GM21381 (cell line): ENCODE results near the gene SLC35A4.

Source experiments
- ATAC-seq: cut with Tn5 transposase; IDR thresholded peaks from one replicate; pipeline ENCODE4 v1.9.1; 2021; ENCODE audit warnings: mild to moderate bottlenecking, moderate library complexity; ENCODE audit not compliant: unreplicated experiment

SLC35A4 gene

DNA sequence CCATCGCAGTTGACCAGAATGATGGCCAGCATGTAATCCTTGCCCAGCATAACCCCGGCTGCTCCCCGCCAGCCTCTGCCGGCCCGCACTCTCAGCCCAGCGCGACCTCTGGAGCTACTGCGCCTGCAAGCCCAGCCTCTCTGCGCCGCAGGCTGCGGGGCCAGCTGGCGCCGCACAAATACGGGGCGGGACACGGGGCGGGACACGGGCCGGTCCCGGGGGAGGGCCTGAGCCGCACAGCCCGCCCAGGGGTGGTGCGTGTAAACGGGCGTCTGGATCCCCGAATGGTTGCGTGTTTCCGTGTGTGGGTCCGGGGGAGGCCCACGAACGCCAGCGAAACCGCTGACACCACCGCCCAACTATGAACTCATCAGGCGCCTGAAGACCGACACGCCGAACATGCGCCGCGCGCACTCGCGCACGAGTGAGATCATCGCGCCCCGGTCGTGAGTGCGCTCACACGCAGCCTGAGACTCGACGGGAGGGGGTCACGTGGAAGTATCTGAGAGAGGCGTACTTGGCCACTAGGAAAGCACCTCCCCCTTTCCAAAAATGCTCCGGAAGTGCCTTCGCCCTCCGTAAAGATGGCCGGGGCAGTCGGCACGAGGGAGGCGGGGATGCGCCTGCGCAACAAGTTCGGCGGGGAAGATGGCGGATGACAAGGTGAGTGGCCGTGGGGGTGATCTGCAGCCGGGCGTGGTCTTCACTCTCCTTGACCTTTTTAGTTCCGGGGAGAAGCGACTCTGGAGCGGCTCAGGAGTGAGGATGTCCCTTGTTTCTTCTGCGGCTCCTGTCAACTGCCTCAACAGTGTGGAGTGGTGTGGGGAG, at the start of gene SLC35A4, which contains the start of gene APBB3:
SLC35A4 (plus strand) TSS at position 633 of the 828 bp plus-strand sequence. CDS start 2,342 bp downstream, outside the sequence.
APBB3 (minus strand) TSS at position 403 of the 828 bp plus-strand sequence; CDS start at position 50, 353 bp downstream.
- peak; percentile 86 for ATAC-seq

- ATAC-seq = no peak
These were observed 40.6 kb upstream of the SLC35A4 start for GRCh38 chr5:140524003-140524402.

GRCh38 chr5:140540227-140540626, 24.4 kb upstream of the SLC35A4 start:
- no peak for ATAC-seq

GRCh38 chr5:140542972-140543371, 21.7 kb upstream of the SLC35A4 start:
- ATAC-seq = no peak

DNA sequence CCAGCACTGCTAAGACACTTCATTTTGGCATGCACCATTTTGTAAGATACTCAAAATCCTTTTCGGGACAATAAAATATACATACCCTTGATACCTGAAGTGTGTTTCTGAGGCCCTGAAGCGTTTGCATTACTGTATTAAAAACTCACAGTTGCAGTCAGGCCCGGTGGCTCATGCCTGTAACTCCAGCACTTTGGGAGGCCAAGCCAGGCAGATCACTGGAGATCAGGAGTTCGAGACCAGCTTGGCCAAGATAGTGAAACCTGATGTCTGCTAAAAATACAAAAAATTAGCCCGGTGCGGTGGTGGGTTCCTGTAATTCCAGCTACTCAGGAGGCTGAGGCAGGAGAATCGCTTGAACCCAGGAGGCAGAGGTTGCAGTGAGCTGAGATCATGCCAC, 19.6 kb upstream of the SLC35A4 start:
- no peak for ATAC-seq

- ATAC-seq = no peak
These were observed 19.0 kb upstream of the SLC35A4 start for GRCh38 chr5:140545606-140546005.

- no peak for ATAC-seq
These were observed 17.6 kb upstream of the SLC35A4 start for GRCh38 chr5:140546851-140547507.

- peak; percentile 96 for ATAC-seq
These were observed 16.9 kb upstream of the SLC35A4 start, which contains the start of gene EIF4EBP3 for GRCh38 chr5:140547508-140548299. Gene EIF4EBP3, plus strand, starts transcription at chr5:140547662. Its CDS starts 76 bp downstream, at chr5:140547738.

GRCh38 chr5:140548300-140548688, 16.3 kb upstream of the SLC35A4 start:
- ATAC-seq = no peak

- no peak for ATAC-seq
These were observed 15.8 kb upstream of the SLC35A4 start for GRCh38 chr5:140548791-140549190.

GRCh38 chr5:140549237-140550144, 15.1 kb upstream of the SLC35A4 start:
- no peak for ATAC-seq

- no peak for ATAC-seq
These were observed 14.2 kb upstream of the SLC35A4 start for GRCh38 chr5:140550147-140551079.

- ATAC-seq = no peak
These were observed 12.8 kb upstream of the SLC35A4 start for GRCh38 chr5:140551872-140552271.

DNA sequence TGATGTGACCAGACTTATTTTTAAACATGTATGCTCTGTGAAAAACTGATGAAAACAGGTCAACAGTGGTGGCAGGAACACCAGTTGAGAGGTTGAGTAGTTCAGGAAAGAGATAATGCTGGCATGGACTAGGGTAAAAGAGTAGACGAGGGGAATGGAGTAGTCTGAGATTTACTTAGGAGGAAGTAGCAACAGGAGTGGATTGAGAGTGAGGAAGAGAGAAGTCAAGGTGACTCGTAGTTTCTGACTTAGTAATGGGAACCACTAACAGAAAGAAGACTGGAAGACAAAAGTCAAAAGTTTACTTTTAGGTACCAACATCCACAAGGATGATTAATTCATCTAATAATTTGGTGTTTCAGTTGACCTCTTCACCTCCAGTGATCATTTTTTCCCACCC, 11.0 kb upstream of the SLC35A4 start:
- ATAC-seq = no peak

GRCh38 chr5:140554454-140554853, 10.2 kb upstream of the SLC35A4 start:
- no peak for ATAC-seq

GRCh38 chr5:140555747-140556312, 8.8 kb upstream of the SLC35A4 start:
- ATAC-seq = no peak

- ATAC-seq = no peak
These were observed 8.2 kb upstream of the SLC35A4 start for GRCh38 chr5:140556438-140556837.

DNA sequence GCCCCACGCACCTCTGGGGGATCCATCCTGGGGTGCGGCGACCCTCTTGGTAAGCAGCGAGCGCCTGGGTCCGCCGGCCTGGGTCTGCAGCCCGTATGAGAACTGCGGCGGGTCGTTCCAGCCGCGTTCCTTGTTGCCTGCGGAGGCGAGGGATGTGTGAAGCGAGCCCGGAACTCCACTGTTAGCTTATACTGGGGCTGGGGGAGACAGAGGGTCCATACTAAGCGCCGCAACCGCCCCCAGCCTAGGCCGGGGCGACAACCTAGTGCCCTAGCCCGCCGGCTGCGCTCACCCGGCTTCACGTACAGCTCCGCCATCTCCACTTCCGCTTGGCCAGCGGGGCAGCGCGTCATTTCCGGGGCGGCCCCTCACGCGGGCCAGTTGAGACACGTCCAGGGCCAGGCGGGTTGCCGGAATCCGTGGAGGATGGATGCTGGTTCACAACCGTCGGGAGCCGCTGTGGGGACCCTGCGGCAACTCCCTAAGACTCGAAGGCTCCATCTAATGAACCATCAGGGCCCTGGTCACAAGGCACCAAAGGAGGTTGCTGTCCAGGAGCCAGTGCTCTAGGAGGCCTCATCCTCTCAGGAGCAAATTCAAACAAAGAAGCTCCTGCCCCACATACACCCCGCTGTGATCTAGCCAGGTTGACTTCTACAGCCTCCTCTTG, 7.4 kb upstream of the SLC35A4 start, which contains the start of gene SRA1:
SRA1 (minus strand) TSS at position 338 of the 670 bp plus-strand sequence; CDS start at position 317, 21 bp downstream.
- peak; percentile 97 for ATAC-seq
